ENCODE measurements around the gene CCT8. TPM values are rescaled to one million over a fixed set of nuclear protein-coding genes. Genes with fewer than 3 reads are reported as not detected.

CCT8 gene
- polyA plus RNA-seq, 1 experiment, result 71.6 TPM

DNA sequence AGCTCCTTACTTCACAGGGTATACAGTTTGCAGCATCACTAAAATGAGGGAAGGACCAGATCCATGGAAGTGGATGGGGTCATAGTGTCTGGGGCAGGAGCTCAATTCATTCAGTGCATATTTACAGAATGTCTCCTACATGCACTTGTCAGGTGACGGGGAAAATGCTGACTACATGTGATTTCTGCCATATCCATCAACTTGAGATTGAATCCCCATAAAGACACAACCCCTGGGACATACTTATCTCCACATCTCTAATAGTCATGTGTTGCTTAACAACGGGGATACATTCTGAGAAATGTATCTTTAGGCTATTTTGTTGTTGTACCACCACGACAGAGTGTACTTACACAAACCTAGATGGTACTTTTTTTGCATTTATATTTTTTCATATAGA is 66.3 kb downstream of the CCT8 start:
- no peaks in the 10 kb centered on the region for H3K27me3 ChIP-seq (ENCODE audit: control insufficient read depth, insufficient read depth, low read length)
- TF ChIP-seq, protein P1, sequence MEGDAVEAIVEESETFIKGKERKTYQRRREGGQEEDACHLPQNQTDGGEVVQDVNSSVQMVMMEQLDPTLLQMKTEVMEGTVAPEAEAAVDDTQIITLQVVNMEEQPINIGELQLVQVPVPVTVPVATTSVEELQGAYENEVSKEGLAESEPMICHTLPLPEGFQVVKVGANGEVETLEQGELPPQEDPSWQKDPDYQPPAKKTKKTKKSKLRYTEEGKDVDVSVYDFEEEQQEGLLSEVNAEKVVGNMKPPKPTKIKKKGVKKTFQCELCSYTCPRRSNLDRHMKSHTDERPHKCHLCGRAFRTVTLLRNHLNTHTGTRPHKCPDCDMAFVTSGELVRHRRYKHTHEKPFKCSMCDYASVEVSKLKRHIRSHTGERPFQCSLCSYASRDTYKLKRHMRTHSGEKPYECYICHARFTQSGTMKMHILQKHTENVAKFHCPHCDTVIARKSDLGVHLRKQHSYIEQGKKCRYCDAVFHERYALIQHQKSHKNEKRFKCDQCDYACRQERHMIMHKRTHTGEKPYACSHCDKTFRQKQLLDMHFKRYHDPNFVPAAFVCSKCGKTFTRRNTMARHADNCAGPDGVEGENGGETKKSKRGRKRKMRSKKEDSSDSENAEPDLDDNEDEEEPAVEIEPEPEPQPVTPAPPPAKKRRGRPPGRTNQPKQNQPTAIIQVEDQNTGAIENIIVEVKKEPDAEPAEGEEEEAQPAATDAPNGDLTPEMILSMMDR (IDR thresholded peaks at IDR 0.05; ENCODE audit: insufficient read depth, low read depth, low read length), result no peak
- ChIA-PET POLR2A (no interaction called here), CTCF (no interaction called here)
- no peak for DNase-seq (ENCODE audit: low read depth)
- H3K36me3 ChIP-seq (ENCODE audit: control insufficient read depth, insufficient read depth, low read length), result peaks cover 2% of the 10 kb centered on the region; the same call in 1 of the 2 replicates
- H3K4me3 ChIP-seq (ENCODE audit: low read depth, low read length), result no peak overlapping the region

Other genes with a start within 250 kb of the CCT8 start
- gene LTN1, start 80.8 kb downstream of the CCT8 start, polyA plus RNA-seq (2011; rRNA removed), result 6.2 and 11.7 TPM in 2 replicates
- 16.2 and 31.7 TPM in 2 replicates for gene RWDD2B, start 54.3 kb downstream of the CCT8 start, polyA plus RNA-seq (2011; rRNA removed)
- gene USP16, start 49.0 kb downstream of the CCT8 start, polyA plus RNA-seq (2011; rRNA removed), result 10.0 and 21.6 TPM in 2 replicates
- gene MAP3K7CL, start 57.0 kb upstream of the CCT8 start, polyA plus RNA-seq (2011; rRNA removed), result 6.1 and 7.3 TPM in 2 replicates
- 22.7 and 37.7 TPM in 2 replicates for gene BACH1, start 225.3 kb upstream of the CCT8 start, polyA plus RNA-seq (2011; rRNA removed)